AG04450 (cell line): ENCODE measurements around the gene TFCP2L1. TPM values are rescaled to one million over a fixed set of nuclear protein-coding genes. Genes with fewer than 3 reads are reported as not detected.

Source experiments
- CTCF ChIA-PET: fragments of 300-600, 350-600 bp; formaldehyde crosslinking; extraction: SDS; loops from one replicate; lab custom pipeline; 2022; ENCODE audit warnings: antibody characterized with exemption, inconsistent platforms; lab: Charles Lee
- POLR2A ChIA-PET: fragments of 350-600 bp; formaldehyde crosslinking; extraction: SDS; loops from one replicate; lab custom pipeline; 2021; ENCODE audit warnings: antibody characterized with exemption, inconsistent platforms; lab: Yijun Ruan, JAX
- DNase-seq: peaks from one replicate; pipeline ENCODE4 v3.0.0-alpha.2; 2011; ENCODE audit warnings: low read depth, low spot score
- H3K27ac ChIP-seq: one replicate; pipeline ENCODE4 v1.5.1; 2012; ENCODE audit warnings: low read depth, low read length, control low read depth
- H3K27me3 ChIP-seq: one replicate; pipeline ENCODE4 v1.6.0; 2012; ENCODE audit warnings: low read length; ENCODE audit not compliant: control insufficient read depth, insufficient read depth
- H3K4me3 ChIP-seq: 2 replicates; pipeline ENCODE4 v1.5.1; 2011; ENCODE audit warnings: mild to moderate bottlenecking, low read depth, low read length, control low read depth
- H3K9me3 ChIP-seq: 2 replicates; pipeline ENCODE4 v1.5.1; 2012; ENCODE audit warnings: low read length; ENCODE audit not compliant: control insufficient read depth, insufficient read depth
- CTCF ChIP-seq: IDR thresholded peaks from 2 replicates; pipeline ENCODE4 v1.5.1; 2011; ENCODE audit warnings: low read depth, low read length, control low read depth, inconsistent platforms
- polyA plus RNA-seq: library from polyadenylated mRNA; depleted of rRNA; stranded (reverse); fragments of >200 nt; gene quantifications from 2 replicates; pipeline ENCODE4 v1.2.3, GENCODE V29; 2011

Gene TFCP2L1
- polyA plus RNA-seq, 1 experiment = not detected

GRCh38 chr2:121192576-121192975, 92.4 kb downstream of the TFCP2L1 start:
- no peak for TF ChIP-seq CTCF
- no peak for DNase-seq
- H3K27me3 ChIP-seq = no peaks in the 10 kb centered on the region
- no peak overlapping the region for H3K27ac ChIP-seq
- ChIA-PET POLR2A (no interaction called here), CTCF (no interaction called here)
- H3K4me3 ChIP-seq = no peak overlapping the region
- H3K9me3 ChIP-seq = no peaks in the 10 kb centered on the region

GRCh38 chr2:121191191-121192170, 93.5 kb downstream of the TFCP2L1 start:
- Histone ChIP-seq H3K27ac (no peak overlapping the region), H3K27me3 (no peaks in the 10 kb centered on the region), H3K4me3 (no peak overlapping the region), H3K9me3 (no peaks in the 10 kb centered on the region)
- no peak for DNase-seq
- ChIA-PET CTCF (no interaction called here), POLR2A (no interaction called here)
- TF ChIP-seq CTCF = no peak

GRCh38 chr2:121189661-121190381, 95.2 kb downstream of the TFCP2L1 start:
- no peak for TF ChIP-seq CTCF
- CTCF ChIA-PET = no interaction called here
- Histone ChIP-seq H3K9me3 (no peaks in the 10 kb centered on the region), H3K27ac (no peak overlapping the region), H3K4me3 (no peak overlapping the region), H3K27me3 (no peaks in the 10 kb centered on the region)
- DNase-seq = no peak
- POLR2A ChIA-PET = no interaction called here

GRCh38 chr2:121189011-121189410, 96.0 kb downstream of the TFCP2L1 start:
- H3K27me3 ChIP-seq = no peaks in the 10 kb centered on the region

More at GRCh38 chr2:121189011-121189410, 96.0 kb downstream of the TFCP2L1 start:
- H3K4me3 ChIP-seq = no peak overlapping the region
- no peak overlapping the region for H3K27ac ChIP-seq
- no peaks in the 10 kb centered on the region for H3K9me3 ChIP-seq
- POLR2A ChIA-PET = no interaction called here
- CTCF ChIA-PET = no interaction called here
- no peak for DNase-seq
- no peak for TF ChIP-seq CTCF
